Spleen (tissue), 7 donors: ENCODE results near the gene HUNK.

ENCODE experiments used
- CTCF ChIP-seq, 11 experiments: fragments of 200-600 bp in 7 of 11; fragments of 450-650 bp in 4 of 11; sonication (generic) in 4 of 11; IDR thresholded peaks in 8 of 11; conservative IDR thresholded peaks in 3 of 11; 1 replicate in 7 of 11; 2 replicates in 4 of 11; pipeline versions ENCODE4 v1.4.0 to v1.8.0; 2016 to 2021; ENCODE audit warnings: antibody characterized with exemption in 11 of 11, inconsistent platforms in 4 of 11, mild to moderate bottlenecking in 1 of 11
- POLR2A ChIP-seq, 3 donors: fragments of 450-650 bp; IDR thresholded peaks; one replicate each; pipeline ENCODE4 v1.5.1; 2017; ENCODE audit warnings: antibody characterized with exemption in 3 of 3, mild to moderate bottlenecking in 1 of 3
- POLR2AphosphoS5 ChIP-seq, 3 donors: sonication (generic); formaldehyde crosslinking; IDR thresholded peaks; one replicate each; pipeline ENCODE4 v1.5.1; 2017; ENCODE audit warnings: antibody characterized with exemption in 3 of 3
- donor health status: DM: no; HTN: no; CAD: no; lungs with moderate emphysema.
- donor health status: DM: no; HTN: no; CAD: no.
- donor health status: DM: no; HTN: no; CAD: no.

DNA sequence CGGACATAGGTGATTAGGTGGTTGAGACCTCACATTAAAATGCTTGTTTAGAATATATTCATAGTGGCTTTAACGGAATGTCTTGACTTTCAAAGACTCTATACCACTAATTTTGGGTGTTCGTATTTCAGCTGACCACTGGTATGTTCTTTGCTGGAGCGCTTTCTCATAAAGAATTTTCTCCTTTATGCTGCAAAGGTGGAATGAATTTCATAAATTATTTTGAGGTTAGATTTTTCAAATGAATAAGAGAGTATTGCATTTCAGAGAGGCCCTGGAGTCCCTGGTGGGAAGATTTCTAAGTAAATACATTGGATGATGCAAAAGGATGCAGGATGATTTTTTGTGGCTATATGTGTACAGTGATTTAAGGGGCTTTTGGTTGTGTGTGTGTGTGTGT lies 55.8 kb downstream of the HUNK start:
- TF ChIP-seq CTCF (IDR thresholded peaks at IDR 0.05 in 8 of 11, conservative IDR thresholded peaks at IDR 0.05 in 3 of 11), result no peak
- no peak for TF ChIP-seq POLR2A (IDR thresholded peaks at IDR 0.05)
- TF ChIP-seq POLR2AphosphoS5 (IDR thresholded peaks at IDR 0.05), result no peak
